ENCODE results near the gene RPTOR. TPM values are rescaled to one million over a fixed set of nuclear protein-coding genes. Genes with fewer than 3 reads are reported as not detected.
"Not testable (repeated sequence)": the region's sequence is repeated elsewhere in the genome, so short reads cannot be mapped to it uniquely, and the experiment has no call there.

RPTOR gene
- total RNA-seq, 4 donors from 2014 or later: 34.1 to 65.8 (median 43.6) TPM

DNA sequence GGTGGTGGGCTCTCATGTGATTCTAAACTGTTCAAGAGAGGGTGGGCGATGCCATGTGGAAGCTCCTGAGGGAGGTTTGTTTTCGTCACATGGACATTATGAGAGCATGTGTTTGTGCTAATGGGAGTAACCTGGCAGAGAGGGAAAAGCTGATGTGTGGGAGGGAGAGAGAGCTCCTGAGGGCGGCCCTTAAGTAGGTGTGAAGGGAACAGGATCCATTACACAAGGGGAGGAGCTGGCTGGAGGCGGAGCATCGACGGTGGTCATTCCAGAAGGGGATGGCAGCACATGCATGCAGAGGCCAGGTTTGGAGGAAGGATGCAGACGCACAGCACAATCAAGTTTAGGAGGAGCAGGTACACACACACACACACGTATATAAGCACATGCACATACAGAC, 197.5 kb downstream of the RPTOR start:
- no peak overlapping the region for H3K27ac ChIP-seq (replicated peaks in 1 of 4)
- H3K9me3 ChIP-seq: no peaks in the 10 kb centered on the region
- WGBS: 88% methylated on average over 8 of the region's 8 CpGs
- no peak for DNase-seq (ENCODE audit: extremely low spot score)
- H3K36me3 ChIP-seq: peaks cover 0 to 6% (median 0%) of the 10 kb centered on the region in 4 donors
- H3K4me1 ChIP-seq: peaks cover 0 to 4% (median 0%) of the 10 kb centered on the region in 4 donors
- H3K4me3 ChIP-seq: no peak overlapping the region
- TF ChIP-seq, protein P1, sequence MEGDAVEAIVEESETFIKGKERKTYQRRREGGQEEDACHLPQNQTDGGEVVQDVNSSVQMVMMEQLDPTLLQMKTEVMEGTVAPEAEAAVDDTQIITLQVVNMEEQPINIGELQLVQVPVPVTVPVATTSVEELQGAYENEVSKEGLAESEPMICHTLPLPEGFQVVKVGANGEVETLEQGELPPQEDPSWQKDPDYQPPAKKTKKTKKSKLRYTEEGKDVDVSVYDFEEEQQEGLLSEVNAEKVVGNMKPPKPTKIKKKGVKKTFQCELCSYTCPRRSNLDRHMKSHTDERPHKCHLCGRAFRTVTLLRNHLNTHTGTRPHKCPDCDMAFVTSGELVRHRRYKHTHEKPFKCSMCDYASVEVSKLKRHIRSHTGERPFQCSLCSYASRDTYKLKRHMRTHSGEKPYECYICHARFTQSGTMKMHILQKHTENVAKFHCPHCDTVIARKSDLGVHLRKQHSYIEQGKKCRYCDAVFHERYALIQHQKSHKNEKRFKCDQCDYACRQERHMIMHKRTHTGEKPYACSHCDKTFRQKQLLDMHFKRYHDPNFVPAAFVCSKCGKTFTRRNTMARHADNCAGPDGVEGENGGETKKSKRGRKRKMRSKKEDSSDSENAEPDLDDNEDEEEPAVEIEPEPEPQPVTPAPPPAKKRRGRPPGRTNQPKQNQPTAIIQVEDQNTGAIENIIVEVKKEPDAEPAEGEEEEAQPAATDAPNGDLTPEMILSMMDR (IDR thresholded peaks at IDR 0.05): no peak
- TF ChIP-seq EP300 (IDR thresholded peaks at IDR 0.05) (no peak), POLR2A (IDR thresholded peaks at IDR 0.05; ENCODE audit: low read depth) (no peak), POLR2AphosphoS5 (IDR thresholded peaks at IDR 0.05) (no peak)
- H3K27me3 ChIP-seq: no peaks in the 10 kb centered on the region
- intact Hi-C loops (cut with DNase I): no loop called here

DNA sequence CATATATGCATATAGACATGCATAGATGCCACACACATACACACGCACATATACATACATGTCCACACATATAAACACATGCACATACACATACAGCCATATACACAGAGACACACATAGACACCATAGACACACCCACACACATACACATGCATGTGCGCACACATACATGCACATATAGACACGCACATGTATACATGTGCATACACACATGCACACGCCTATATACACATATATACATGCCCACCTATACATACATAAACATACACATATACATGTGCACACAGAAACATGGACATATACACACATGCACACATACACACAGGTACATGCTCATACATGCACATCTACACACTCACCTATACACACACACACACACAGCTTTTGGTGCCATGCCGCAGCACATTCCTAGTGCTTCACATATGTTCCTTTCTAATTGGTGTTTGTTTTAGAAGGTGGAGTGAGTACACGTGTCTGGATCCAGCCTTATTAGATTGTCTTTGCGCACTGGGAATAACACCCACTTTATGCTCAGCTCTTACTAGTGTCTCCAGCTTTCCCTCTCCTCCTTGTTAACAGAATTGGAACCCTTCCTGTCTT, 198.0 kb downstream of the RPTOR start:
- intact Hi-C loops (cut with DNase I): no loop called here
- Histone ChIP-seq H3K36me3 (peaks cover 0 to 6% (median 0%) of the 10 kb centered on the region in 4 donors), H3K9me3 (no peaks in the 10 kb centered on the region), H3K4me3 (no peak overlapping the region), H3K27me3 (no peaks in the 10 kb centered on the region), H3K4me1 (peaks cover 0 to 4% (median 0%) of the 10 kb centered on the region in 4 donors), H3K27ac (replicated peaks in 1 of 4) (no peak overlapping the region)
- TF ChIP-seq POLR2AphosphoS5 (IDR thresholded peaks at IDR 0.05) (no peak), POLR2A (IDR thresholded peaks at IDR 0.05; ENCODE audit: low read depth) (no peak)
- 73% methylated on average over 7 of the region's 7 CpGs for WGBS
- DNase-seq (ENCODE audit: extremely low spot score): no peak

DNA sequence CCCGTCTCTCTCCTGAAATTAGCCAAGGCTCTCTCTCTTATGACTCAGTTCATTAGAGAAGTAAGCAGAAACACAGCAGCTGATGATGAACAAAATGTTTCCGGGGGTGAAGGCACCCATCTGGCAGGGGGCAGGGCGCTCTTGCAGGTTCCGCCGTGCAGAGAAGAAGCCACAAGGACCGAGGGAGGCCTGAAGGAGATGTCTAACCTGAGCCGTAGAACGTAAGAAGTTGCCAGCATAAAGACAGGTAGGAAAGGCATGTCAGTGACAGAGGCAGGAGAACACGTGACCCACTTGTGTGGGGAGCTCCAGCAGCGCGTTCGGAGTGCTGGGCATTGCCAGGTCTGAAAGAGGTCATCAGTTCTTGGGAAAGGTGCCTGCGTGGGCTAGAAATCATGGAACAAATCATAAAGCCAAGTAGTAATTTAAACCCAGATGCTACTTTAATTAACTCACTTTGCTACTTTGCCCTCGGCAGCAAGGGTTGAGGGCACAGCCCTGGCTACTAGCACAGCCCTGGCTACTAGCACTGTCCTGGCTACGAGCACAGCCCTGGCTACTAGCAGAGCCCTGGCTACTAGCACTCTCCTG, 198.6 kb downstream of the RPTOR start:
- H3K27me3 ChIP-seq: no peaks in the 10 kb centered on the region
- peaks cover 0 to 4% (median 0%) of the 10 kb centered on the region in 4 donors for H3K4me1 ChIP-seq
- no peaks in the 10 kb centered on the region for H3K9me3 ChIP-seq
- no peak overlapping the region for H3K4me3 ChIP-seq
- H3K36me3 ChIP-seq: peaks cover 0 to 6% (median 0%) of the 10 kb centered on the region in 4 donors
- H3K27ac ChIP-seq (replicated peaks in 1 of 4): no peak overlapping the region
- no peak for DNase-seq (ENCODE audit: extremely low spot score)
- no peak for TF ChIP-seq POLR2A (IDR thresholded peaks at IDR 0.05; ENCODE audit: low read depth)
- TF ChIP-seq POLR2AphosphoS5 (IDR thresholded peaks at IDR 0.05): no peak
- TF ChIP-seq EP300 (IDR thresholded peaks at IDR 0.05): no peak
- TF ChIP-seq, protein P1 (IDR thresholded peaks at IDR 0.05): no peak
- 79% methylated on average over 13 of the region's 15 CpGs for WGBS
- intact Hi-C loops (cut with DNase I): no loop called here

DNA sequence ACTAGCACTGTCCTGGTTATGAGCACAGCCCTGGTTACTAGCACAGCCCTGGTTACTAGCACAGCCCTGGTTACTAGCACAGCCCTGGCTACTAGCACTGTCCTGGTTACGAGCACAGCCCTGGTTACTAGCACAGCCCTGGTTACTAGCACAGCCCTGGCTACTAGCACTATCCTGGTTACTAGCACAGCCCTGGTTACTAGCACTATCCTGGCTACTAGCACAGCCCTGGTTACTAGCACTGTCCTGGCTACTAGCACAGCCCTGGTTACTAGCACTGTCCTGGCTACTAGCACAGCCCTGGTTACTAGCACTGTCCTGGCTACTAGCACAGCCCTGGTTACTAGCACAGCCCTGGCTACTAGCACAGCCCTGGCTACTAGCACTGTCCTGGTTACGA, 199.3 kb downstream of the RPTOR start:
- H3K27ac ChIP-seq (replicated peaks in 1 of 4); DNase-seq (ENCODE audit: extremely low spot score); H3K9me3 ChIP-seq; H3K4me1 ChIP-seq; H3K27me3 ChIP-seq; H3K4me3 ChIP-seq; H3K36me3 ChIP-seq; intact Hi-C loops (cut with DNase I): not testable (repeated sequence)
- no CpG with 5 or more reads among the region's 2 CpGs for WGBS

DNA sequence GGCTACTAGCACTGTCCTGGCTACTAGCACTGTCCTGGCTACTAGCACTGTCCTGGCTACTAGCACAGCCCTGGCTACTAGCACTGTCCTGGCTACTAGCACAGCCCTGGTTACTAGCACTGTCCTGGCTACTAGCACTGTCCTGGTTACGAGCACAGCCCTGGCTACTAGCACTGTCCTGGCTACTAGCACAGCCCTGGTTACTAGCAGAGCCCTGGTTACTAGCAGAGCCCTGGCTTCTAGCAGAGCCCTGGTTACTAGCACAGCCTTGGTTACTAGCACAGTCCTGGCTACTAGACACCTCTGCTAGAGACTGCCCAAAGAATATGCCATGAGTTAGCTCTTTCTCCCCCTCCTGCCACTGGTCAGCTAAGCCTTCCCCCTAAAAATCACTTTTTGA, 200.1 kb downstream of the RPTOR start:
- intact Hi-C loops (cut with DNase I): not testable (repeated sequence)

DNA sequence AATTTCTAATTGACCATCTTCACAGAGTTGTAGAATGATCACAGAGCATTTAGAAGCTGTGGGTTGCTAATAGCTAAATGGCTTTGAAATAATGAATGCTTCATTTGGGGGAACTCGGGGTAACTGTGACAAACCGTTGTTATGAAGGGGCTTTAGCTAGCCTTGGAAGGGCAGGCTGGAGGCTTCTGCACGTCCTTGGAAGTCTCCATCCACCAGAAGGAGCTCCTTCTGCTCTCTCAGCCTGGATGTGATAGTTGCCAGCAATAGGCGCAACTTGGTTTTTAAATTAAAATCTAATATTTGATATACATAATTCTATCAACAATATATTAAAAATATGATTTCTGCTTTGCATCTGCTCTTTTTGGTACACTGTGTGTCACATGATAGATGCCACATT, 200.5 kb downstream of the RPTOR start:
- 92% methylated on average over 4 of the region's 4 CpGs for WGBS
- no peak for TF ChIP-seq POLR2A (IDR thresholded peaks at IDR 0.05; ENCODE audit: low read depth)
- no peak for TF ChIP-seq EP300 (IDR thresholded peaks at IDR 0.05)
- TF ChIP-seq, protein P1 (IDR thresholded peaks at IDR 0.05): no peak
- no peak for TF ChIP-seq POLR2AphosphoS5 (IDR thresholded peaks at IDR 0.05)

More for the DNA sequence above, 200.1 kb downstream of the RPTOR start:
- H3K27me3 ChIP-seq; H3K36me3 ChIP-seq; H3K4me3 ChIP-seq; H3K27ac ChIP-seq (replicated peaks in 1 of 4); H3K9me3 ChIP-seq; H3K4me1 ChIP-seq; DNase-seq (ENCODE audit: extremely low spot score): not testable (repeated sequence)
- no CpG with 5 or more reads among the region's 1 CpG for WGBS

More for the DNA sequence above, 200.5 kb downstream of the RPTOR start:
- no peak overlapping the region for H3K27ac ChIP-seq (replicated peaks in 1 of 4)
- no peak for DNase-seq (ENCODE audit: extremely low spot score)
- H3K4me1 ChIP-seq: peaks cover 0 to 11% (median 5%) of the 10 kb centered on the region in 4 donors
- H3K4me3 ChIP-seq: no peak overlapping the region
- no peaks in the 10 kb centered on the region for H3K36me3 ChIP-seq
- H3K27me3 ChIP-seq: no peaks in the 10 kb centered on the region
- H3K9me3 ChIP-seq: no peaks in the 10 kb centered on the region
- intact Hi-C loops (cut with DNase I): no loop called here

Data from esophagus muscularis mucosa (tissue), 4 donors.